DND-41 (cell line): ENCODE measurements around the gene JUP.

Experiments
- ATAC-seq: fragments of 200-7000 bp; cut with Tn5 transposase; 3 replicates; pipeline ENCODE4 v1.9.1; 2021; ENCODE audit warnings: low read depth; ENCODE audit not compliant: insufficient read depth
- DNase-seq: peaks from one replicate; pipeline ENCODE4 v3.0.0-alpha.2; 2020
- H2AFZ ChIP-seq: 2 replicates; pipeline ENCODE4 v1.6.0; 2012; ENCODE audit warnings: low read depth, low read length
- H3K27ac ChIP-seq: 2 replicates; pipeline ENCODE4 v1.5.1; 2012; ENCODE audit warnings: low read length, inconsistent platforms
- H3K27me3 ChIP-seq: fragments of 200-600 bp; sonication (generic); 2 replicates; pipeline ENCODE4 v1.6.0; 2012; ENCODE audit warnings: low read length, mild to moderate bottlenecking, inconsistent platforms; ENCODE audit not compliant: insufficient read depth, poor library complexity
- H3K36me3 ChIP-seq: 2 replicates; pipeline ENCODE4 v1.5.1; 2012; ENCODE audit warnings: low read length, inconsistent platforms; ENCODE audit not compliant: insufficient read depth
- H3K4me1 ChIP-seq: 2 replicates; pipeline ENCODE4 v1.5.1; 2012; ENCODE audit warnings: mild to moderate bottlenecking, low read length; ENCODE audit not compliant: insufficient read depth
- H3K4me2 ChIP-seq: 2 replicates; pipeline ENCODE4 v1.6.0; 2012; ENCODE audit warnings: mild to moderate bottlenecking, moderate library complexity, low read length, inconsistent platforms; ENCODE audit not compliant: insufficient read depth
- H3K4me3 ChIP-seq, 2 experiments: fragments of 200-600 bp in 1 of 2; shearing (Covaris generic) in 1 of 2; 2 replicates each; pipeline ENCODE4 v1.5.1; 2012 to 2016; ENCODE audit warnings: inconsistent platforms in 2 of 2, low read length in 2 of 2, mild to moderate bottlenecking in 2 of 2, low read depth in 1 of 2, moderate library complexity in 1 of 2
- H3K79me2 ChIP-seq: 2 replicates; pipeline ENCODE4 v1.6.0; 2012; ENCODE audit warnings: low read length, inconsistent platforms; ENCODE audit not compliant: insufficient read depth
- H3K9ac ChIP-seq: 2 replicates; pipeline ENCODE4 v1.6.0; 2012; ENCODE audit warnings: low read depth, mild to moderate bottlenecking, inconsistent platforms, low read length, moderate library complexity
- H3K9me3 ChIP-seq: 2 replicates; pipeline ENCODE4 v1.5.1; 2012; ENCODE audit warnings: low read length, moderate library complexity, mild to moderate bottlenecking, inconsistent platforms; ENCODE audit not compliant: insufficient read depth, severe bottlenecking
- H4K20me1 ChIP-seq: 2 replicates; pipeline ENCODE4 v1.6.0; 2012; ENCODE audit warnings: low read length; ENCODE audit not compliant: insufficient read depth
- CTCF ChIP-seq: IDR thresholded peaks from 2 replicates; pipeline ENCODE4 v1.5.1; 2012; ENCODE audit warnings: borderline replicate concordance, low read length, moderate library complexity, mild to moderate bottlenecking; ENCODE audit not compliant: poor library complexity, severe bottlenecking; ENCODE audit errors: extremely low read depth
- EZH2 ChIP-seq: IDR thresholded peaks from 3 replicates; pipeline ENCODE4 v1.6.1; 2012; ENCODE audit warnings: borderline replicate concordance, low read depth, mild to moderate bottlenecking, moderate library complexity, low read length, inconsistent platforms; ENCODE audit not compliant: severe bottlenecking

JUP gene

DNA sequence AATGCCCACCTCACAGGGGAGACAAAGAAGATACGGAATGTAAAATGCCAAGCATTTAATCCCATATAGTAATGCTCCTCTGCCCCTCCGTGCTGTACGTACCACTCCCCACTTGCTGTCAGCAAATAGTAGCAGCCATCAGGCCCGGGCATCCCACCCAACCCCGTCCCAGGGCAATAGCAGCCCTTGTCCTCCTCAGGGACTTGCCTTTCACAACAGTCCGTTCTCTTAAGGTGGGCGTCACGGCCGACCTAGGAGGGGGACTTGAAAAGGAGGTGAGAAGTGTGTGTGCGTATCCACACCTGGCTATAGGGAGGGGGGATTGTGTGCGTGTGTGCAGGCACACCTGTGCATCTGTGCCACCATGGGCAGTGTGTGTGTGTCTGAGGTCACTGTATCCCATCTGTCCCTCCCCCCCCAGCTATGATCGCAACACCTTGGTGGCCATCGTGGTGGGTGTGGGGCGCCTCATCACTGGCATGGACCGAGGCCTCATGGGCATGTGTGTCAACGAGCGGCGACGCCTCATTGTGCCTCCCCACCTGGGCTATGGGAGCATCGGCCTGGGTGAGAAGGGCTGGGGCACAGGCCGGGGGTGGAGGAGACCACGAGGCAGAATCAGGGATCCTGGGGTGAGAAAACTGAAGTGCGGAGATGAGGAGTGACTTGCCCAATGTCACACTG lies 30.3 kb upstream of the JUP start:
- no peaks in the 10 kb centered on the region for H3K9me3 ChIP-seq
- H3K27ac ChIP-seq = no peak overlapping the region
- H3K27me3 ChIP-seq = peaks cover 15% of the 10 kb centered on the region
- H4K20me1 ChIP-seq = no peaks in the 10 kb centered on the region
- no peaks in the 10 kb centered on the region for H3K79me2 ChIP-seq
- no peak overlapping the region for H3K4me3 ChIP-seq
- DNase-seq = no peak
- no peak overlapping the region for H2AFZ ChIP-seq
- TF ChIP-seq EZH2 (no peak), CTCF (no peak)
- no peak for ATAC-seq
- peaks cover 6% of the 10 kb centered on the region for H3K4me1 ChIP-seq
- no peaks in the 10 kb centered on the region for H3K36me3 ChIP-seq
- no peak overlapping the region for H3K9ac ChIP-seq
- H3K4me2 ChIP-seq = no peak overlapping the region

DNA sequence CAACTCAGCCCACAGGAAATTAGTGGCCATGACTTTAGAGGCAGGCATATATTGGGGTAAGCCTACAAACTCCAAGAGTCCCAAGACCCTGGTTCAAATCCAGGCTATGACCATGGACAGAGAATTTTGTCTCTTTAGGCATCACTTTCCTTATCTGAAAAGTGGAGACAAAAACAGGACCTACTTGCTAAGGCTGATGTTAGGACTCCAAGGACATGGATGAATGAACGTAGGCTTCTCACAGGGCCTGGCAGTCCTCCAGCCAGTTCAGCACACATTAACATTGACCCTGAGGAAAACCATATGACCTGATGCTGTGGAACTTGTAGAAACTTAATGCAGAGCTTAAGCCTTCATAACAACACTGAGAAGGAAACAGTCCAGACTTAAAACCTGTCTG lies 27.7 kb upstream of the JUP start:
- Histone ChIP-seq H2AFZ (no peak overlapping the region), H3K27me3 (peaks cover 21% of the 10 kb centered on the region), H3K4me2 (no peak overlapping the region), H3K4me1 (peaks cover 18% of the 10 kb centered on the region), H4K20me1 (no peaks in the 10 kb centered on the region), H3K9ac (no peak overlapping the region), H3K27ac (no peak overlapping the region), H3K36me3 (no peaks in the 10 kb centered on the region), H3K9me3 (no peaks in the 10 kb centered on the region), H3K4me3 (no peak overlapping the region), H3K79me2 (no peaks in the 10 kb centered on the region)
- no peak for DNase-seq
- no peak for ATAC-seq
- TF ChIP-seq EZH2 (no peak), CTCF (no peak)

DNA sequence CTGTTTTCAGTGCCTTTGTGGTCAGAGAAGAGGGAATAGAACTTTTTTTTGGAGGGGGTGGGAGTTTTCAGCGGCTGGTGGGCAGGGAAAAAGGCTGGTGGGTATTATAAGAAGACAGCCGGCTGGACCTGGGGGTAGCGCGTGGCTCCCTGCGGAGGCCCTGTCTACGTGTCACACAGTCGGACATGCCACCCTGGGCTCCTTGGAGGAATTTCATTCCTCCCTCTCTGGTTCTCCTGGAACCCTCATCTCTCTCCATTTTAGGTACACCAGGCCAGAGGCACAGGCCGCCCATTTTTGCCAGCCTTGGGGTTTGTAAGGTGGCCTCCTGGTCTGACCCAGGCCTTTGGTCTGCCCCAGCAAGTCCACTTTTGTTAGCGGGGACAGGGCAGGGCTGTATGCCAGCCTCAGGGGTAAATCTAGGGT lies 27.2 kb upstream of the JUP start:
- TF ChIP-seq EZH2 = no peak
- no peak for TF ChIP-seq CTCF
- no peak for ATAC-seq
- H4K20me1 ChIP-seq = no peaks in the 10 kb centered on the region
- H3K9ac ChIP-seq = no peak overlapping the region
- no peak overlapping the region for H3K4me2 ChIP-seq
- no peak overlapping the region for H3K27ac ChIP-seq
- no peaks in the 10 kb centered on the region for H3K9me3 ChIP-seq
- no peak overlapping the region for H2AFZ ChIP-seq
- H3K4me3 ChIP-seq = no peak overlapping the region
- H3K4me1 ChIP-seq = peaks cover 18% of the 10 kb centered on the region
- H3K36me3 ChIP-seq = no peaks in the 10 kb centered on the region
- peaks cover 21% of the 10 kb centered on the region for H3K27me3 ChIP-seq
- H3K79me2 ChIP-seq = no peaks in the 10 kb centered on the region
- no peak for DNase-seq
